Endometrium (tissue), 2 donors: ENCODE data around the gene MMRN1.
A peak's percentile ranks its signal among the peaks of the same experiment; 100 is the strongest.

ENCODE experiments used
- FAIRE-seq: peaks from 2 replicates; lab custom pipeline; 2012; peaks lifted over from hg19 to GRCh38; lab: Jason Lieb, UNC
- donor health status: control.
- donor health status: control.

The MMRN1 gene

DNA sequence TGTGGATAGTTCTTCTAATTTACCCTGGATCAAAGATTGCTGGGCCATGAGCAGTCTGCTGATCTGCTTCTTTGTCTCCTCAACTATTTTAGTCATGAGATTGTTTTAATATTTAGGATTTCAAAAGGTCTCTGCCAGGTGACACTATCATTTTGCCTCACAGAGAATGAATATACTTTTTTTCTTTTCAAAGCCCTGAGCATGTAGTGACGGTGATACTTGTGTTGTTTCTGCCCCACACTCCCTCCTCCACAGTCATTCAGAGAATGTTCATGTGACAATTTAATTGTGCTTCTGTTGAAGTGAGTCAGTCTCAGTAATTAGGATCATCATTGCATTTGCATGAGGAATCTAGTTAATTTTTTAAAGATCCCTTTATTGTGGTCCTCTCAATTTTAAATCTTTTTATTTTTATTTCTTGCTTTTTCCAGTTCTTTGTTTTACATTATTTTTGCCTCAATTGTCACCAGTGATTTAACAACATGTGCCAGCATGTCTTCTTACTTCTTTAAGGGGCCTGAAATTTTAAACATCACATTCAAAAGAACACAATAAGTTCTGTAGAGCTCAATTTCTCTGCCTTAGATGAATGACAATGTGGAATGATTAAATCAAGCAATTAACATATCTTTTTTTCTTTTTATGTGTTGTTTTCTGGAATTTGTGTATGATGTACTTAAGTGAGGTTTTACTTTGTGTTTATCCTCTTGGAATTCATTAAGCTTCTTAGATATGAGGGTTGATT lies 12.3 kb downstream of the MMRN1 start:
- FAIRE-seq: no peak

DNA sequence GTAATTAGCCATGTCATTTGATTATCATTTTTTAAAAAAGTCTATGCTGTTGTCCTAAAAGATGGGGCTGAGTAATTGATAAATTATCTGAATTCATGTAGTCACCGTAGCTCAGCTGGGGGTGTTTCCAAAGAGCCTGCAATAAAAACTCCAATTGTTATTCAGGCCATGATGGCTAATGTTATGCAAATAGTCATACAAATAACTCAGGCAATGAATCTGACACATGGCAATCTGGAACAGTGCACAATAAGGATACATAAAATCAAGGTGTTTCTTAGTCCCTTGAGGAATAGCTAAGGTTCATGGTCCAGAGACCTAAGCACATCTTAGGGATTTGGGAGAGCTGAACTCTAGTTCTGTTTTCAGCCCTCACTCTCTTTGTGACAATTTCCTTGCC lies 15.2 kb downstream of the MMRN1 start:
- FAIRE-seq: no peak

DNA sequence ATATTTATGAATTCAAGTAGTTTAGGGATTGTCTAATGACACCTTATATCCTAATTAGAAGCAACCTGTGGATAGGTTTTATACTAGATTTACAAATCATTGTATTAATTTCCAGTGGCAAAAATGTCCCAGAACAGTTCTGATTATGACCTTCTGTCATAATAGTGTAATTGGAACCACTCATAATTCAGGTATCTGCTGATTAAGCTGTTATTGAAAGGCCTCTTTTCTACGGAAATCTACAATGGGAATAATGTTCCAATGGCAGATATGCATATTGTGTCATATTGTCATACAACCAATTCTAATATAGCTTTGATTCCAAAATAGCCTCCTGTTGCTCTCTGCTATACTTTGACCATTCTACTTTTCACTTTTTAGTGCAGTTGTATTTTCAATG lies 19.0 kb downstream of the MMRN1 start:
- FAIRE-seq: no peak

DNA sequence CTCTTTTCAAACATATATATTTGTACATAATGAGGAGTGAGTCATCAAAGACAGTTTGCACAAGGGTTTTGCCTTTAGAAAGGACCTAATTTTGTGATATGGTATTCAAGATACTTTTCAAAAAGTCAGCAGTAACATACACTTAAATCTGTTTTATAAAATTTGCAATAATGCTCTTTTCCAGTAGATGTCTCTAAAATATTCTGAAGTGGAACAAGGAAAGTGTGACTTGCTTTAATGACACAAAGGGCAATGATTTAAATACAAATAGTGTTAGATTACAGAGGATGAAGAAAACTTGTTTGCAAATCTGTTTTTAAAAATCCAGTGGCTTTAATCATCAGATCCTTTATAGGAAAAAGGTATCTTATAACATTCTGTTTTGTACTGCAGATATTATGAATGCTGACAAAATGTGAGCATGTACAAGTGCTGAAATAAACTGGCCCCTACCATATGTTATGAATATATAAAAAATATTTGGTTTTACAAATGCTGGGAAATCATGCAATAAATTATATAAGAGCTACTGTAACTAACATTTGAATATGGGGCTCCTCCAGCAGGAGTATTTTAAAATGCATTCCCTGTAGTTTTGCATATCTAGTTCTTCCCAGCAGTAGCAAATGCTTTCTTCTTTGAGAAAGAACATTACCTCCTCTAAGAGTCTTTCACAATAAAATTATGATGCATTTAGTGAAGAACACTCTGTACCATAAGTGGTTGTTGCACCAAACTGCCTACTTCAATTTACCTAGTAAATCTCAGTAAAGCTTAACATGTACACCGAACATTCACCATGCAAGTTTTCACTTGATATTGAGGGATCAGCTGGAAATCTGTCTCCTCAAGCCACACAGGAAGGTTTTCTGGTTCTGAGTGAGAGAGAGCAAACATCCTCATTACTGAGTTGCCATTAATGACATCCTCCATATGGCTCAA lies 20.2 kb downstream of the MMRN1 start:
- FAIRE-seq: peak; percentile 62

DNA sequence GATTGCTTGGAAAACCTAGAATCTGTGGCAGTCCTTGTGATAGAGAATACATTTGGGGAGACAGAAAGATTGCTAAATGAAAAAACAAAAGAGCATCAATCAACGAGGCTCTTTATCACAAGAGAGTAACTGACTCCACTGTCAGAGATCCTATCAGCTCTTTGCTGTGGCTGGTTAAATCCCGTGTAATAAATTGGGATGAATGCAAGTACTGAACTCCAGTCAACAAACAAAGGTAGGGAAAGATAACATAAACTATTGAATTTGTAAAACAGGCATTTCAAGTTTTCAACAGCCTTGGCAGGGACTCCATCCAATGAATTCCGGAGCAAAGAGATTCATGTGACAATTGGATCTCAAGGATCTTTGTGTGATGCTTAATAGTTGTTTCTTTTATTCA lies 21.3 kb downstream of the MMRN1 start:
- FAIRE-seq: no peak

DNA sequence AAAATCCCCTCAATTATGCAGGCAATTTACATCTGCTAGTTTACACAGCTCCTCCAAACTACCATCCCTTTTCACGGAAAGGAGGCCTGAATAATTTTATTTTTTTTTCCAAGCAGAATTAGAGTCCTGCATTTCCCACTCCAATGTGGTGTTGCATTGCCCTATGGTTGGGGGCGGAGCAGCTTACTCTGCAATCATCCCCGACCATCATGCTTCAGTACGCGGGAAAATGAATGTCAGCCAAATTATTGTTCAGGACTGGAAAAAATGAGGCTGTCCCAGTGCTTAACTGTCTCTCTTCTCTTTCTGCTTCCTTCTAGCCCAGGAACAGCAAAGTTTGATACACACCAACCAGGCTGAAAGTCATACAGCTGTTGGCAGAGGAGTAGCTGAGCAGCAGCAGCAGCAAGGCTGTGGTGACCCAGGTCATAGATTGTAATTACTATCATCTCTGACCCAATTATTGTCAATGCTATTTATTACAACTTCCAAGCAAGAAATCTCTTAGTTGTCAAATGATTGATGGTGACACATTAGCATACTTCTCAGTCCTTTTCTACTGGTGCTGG lies 28.3 kb downstream of the MMRN1 start:
- no peak for FAIRE-seq

DNA sequence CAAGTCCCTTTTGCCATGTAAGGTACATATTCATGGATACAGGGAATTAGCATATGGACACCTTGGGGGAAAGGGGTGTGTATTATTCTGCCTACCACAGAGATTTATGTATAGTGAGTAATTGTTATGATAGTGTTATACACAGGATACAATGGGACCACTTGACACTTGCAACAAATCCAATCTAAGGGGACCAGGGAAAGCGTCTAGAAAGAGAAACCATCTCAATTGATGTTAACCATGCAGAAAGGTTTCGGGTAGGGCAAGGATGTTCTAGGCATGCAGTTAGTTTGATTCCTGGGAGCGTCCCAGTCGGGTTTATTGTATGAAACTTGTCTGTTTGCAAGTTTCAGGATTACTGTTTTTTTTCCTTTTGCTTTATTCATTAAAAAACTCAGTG lies 34.2 kb downstream of the MMRN1 start:
- FAIRE-seq: no peak

DNA sequence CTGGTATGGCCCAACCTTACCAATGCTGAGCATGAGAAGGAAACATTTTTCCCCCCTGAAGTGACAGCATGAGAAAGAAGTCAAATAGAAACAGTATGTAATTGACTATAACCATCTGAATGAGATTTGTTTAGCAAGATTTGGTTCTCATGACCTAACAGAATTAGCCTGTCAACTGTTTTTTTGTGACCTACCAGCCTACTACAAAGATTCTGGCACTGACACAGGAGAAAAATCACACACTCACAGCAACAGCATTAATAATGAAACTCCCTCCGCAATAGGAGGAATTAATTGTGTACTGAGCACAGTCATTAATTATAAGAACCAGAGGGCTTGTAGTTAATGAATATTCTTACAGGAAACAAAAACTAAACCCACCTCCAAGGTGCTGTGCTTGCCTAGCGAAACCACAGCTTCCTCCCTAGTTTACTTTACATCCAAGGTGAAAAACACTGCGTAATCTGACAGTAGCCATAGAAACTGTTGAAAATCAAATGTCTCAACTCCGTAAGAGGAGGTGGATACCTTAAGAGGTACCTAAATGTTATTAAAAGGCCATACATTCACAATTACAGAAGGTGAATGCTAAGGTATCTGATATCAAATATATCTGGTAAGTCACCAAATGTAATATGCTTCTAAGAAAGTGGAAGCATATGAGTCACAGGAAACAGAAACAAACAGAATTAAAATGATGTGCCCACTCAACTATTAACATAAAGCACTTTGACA lies 34.9 kb downstream of the MMRN1 start:
- no peak for FAIRE-seq

DNA sequence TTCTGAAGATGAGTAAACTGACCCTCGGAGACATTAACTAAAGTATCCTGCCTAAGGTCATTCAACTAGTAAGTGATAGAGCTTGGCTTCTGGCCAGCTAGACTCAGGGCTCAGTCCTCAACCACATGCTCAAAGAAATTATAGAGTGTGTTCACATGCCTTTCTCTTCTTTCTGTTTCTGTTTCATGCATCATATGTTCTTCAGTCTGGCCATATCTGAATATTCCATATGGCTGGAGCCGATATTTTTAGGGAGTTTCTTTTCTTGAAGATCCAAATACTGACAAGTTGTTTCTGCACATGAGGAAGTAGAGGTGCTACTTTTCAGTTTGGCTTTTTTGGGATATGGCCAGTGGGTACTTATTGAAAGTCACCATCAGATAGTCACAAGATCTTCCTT lies 44.9 kb downstream of the MMRN1 start:
- FAIRE-seq: no peak

DNA sequence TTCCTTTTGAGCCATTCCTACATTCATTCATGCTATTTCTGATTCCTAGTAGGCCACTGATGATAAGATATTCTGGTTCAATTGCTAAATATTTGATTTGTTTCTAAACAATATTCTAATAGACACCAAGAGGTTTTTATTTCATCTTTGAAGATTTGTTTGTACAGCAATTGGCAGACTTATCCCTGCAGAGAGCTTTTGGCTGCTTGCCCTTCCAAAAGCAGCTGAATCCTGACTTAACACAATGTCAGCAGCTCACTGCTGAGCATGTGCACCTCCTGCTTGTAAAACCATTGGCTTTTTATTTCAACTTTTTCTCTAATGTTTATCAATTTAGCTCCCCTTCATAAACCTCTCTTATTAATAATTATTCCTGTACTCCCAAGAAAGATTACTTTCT lies 45.3 kb downstream of the MMRN1 start:
- FAIRE-seq: peak; percentile 18

DNA sequence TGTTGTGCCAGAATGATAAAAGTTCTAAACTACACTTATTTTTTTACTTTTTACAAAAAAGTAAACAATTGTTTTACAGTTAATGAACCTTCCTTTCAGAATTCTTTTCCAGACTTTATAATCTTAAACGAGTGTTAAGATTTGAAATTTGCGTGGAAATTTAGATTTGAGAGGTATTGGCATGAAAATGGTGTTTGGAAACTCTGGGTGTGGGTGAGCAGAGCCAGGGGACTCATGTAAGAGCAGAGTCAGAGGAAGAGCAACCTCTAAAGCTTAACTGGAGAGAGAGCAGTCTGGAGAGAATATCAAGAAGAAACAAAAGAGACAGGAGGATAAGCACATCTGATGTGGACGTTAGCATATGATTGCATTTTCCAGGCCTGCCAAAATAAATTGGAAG lies 48.2 kb downstream of the MMRN1 start:
- no peak for FAIRE-seq

DNA sequence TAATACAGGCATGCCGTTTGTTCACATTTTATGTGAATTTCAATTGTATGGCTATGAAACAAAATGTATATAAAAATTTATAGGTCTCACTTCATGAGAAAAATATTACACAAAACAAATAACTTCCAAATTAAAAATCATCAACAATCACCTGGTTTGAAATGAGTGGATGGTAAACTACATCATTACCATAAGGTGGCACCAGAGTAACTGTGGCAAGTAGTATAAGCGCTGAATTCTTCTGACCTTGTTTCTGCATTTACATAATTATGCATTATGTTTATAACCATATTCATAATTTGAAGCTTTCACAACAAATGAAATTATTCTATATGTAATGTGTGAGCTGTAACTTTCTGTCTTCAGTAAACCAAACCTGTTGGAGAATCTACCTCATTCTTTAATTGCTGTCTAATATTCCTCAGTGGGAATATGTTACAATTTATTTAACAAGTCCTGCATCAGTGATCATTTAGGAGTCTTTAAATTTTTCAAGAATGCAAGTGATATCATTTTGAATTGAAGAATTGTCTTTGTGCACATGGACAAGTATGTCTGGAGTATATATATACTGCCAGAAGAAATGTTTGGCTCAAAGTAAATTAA lies 55.2 kb downstream of the MMRN1 start:
- peak; percentile 41 for FAIRE-seq

DNA sequence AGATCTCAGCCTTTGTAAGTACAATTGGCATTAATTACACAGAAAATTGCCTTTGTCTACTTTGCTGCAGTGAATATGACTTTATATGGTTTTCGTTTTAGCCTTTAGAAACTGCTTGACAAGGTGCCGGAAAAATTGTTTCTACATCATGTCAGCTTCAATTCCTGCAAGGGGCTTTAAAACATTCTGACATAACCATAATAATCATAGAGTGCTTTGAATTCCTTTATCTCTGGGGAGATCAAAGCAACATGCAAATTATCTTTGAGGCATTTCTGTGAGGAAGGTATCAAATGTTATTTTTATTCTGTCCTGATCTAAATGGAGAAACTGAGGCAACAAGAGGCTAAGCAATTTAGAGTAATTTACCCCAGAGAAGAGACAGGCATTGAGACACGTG lies 57.8 kb downstream of the MMRN1 start:
- no peak for FAIRE-seq

DNA sequence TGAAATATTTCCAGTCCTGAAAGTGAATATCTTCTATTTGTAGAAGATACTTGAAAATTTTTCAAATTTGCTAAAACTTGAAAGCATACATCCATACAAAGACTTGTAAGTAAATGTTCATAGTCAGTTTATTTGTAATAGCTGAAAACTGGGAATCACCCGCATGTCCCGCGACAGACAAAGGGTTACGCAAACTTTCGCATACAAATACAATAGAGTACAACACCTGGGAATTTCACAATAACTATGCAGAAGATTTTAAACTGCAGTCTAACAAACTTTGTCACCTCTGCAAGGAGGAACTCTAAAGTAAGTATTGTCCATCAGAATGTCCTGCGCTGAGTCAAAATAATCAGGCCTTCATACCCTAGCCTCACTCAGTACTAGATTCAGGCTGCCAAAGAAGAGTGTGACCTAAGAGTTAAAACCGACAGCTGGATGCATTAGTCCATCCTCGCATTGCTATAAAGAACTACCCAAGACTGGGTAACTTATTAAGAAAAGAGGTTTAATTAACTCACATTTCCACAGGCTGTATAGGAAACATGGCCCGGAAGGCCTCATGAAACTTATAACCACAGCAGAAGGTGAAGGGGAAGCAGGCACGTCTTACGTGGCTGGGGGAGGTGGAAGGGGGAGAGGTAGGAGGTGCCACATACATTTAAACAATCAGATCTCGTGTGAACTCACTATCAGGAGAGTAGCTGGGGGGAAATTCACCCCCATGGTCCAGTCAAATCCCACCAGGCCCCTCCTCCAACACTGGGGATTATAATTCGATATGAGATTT lies 60.4 kb downstream of the MMRN1 start:
- no peak for FAIRE-seq

DNA sequence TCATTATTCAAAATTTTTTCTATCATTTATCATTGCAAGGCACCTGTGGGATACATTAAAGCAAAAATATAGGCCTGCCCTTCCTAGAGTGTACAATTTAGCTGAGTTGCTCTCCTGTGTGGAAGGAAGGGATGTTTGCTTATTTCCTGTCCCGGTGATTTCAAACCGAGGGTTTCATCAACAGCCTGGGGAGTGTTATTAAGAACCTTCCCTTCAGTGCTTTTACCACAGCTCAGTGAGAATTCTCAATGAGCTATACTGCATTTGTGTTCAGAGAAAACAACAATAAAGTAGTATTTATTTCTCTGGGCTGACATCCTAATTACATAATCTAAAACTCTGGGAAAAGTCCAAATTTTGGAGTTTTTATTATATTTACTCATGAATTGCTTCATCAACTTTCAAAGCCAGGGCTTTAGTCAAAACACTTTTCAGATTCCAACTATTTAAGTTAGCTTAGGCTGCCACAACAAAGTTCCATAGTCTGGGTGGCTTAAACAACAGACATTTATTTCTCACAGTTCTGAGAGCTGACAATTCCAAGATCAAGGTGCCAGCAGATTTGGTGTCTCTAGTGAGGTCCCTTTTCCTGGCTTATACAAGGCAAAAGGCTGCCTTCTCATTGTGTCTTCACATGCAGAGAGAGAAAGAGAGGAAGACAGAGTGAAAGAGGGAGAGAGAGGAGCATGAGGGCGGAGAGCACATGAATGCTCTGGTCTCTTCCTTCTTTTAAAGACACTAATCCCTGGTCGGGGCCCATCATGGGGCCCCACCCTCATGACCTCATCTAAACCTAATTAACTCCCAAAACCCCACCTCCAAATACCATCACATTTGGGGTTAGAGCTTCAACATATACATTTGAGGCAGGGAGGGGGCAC lies 62.6 kb downstream of the MMRN1 start:
- peak; percentile 72 for FAIRE-seq

DNA sequence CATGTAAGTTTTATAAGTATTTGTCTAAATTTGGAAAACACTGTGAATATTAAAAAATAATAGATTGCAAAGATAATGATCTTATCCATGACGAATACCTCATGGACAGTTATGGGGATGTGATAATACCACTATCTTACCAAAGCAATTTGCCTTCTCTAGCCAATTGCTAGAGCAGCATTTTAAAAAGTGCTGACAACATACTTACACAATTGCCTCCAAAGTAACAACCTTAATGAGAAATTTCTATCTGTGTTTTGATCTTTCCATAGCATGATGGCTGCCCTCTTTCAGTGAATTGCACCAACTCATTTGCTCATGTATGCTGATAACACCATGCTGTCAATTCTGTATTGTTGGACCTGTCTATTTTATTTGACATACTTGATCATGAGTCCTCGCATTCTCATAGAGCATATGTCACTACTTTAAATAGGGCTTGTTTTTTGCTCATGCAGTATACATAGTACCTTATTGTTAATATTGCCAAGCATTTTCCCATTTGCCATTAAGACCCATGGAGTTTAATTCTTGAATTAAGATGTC lies 87.2 kb downstream of the MMRN1 start:
- FAIRE-seq: no peak

DNA sequence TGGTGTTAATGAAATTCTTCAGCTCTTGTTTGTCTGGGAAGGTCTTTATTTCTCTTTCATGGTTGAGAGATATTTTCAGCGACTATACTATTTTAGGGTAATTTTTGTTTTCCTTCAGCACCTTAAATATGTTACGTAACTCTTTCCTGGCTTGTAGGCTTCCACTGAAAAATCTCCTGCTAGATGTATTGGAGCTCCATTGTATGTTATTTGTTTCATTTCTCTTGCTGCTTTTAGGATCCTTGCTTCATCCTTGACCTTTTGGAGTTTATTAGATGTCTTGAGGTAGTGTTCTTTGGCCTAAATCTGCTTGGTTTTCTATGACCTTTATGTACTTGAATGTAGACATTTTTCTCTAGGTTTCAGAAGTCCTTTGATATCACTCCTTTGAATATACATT lies 93.6 kb downstream of the MMRN1 start:
- FAIRE-seq: no peak

DNA sequence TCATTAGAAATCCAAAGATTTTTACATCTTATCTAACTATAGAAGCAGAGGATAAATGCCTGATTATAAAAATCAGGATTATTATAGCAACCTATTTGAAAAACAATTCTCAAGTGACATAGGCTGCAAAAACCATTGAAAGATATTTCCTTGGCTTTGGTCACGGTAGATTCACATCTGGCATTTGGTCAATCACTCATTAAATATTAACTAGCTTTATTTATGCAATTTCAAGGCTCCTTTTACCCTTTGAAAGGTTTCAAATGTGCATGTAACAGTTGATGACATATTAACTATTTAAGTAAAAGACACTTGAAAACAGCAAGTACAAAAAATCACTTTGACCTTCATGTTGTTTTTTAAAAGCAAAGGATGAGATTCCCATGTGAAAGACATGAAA lies 98.1 kb downstream of the MMRN1 start:
- FAIRE-seq: no peak

DNA sequence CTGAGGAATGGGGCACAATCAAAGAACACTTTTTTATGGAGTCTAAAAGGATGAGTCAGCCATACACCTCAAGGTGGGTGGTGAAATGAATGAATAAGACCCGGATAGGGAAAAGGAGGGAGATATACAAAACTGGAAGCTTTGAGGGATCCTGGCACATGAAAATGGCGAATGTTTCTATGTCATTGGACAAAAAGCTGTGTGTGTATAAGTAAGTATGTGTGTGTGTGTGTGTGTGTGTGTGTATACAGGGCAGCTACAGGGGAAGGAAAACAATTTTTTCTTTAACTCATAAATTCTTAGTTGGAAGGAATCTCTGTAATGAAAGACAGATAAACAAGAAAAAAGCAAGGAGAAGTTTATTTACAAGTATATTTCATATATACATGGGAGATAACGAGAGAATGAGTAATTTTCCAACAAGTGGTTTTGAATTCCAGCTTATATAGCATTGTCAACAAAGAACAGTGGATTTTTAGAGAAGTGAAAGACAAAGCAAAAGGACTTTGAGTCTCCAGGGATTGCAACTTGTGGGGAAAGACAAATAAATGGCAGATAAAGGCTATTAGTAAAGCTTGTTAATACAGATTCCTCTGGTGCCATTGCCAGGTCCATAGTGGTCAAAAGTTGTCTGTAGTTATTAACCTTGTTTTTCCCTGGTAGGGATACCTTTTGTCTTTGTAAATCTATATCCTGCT lies 99.7 kb downstream of the MMRN1 start:
- no peak for FAIRE-seq
